Astrocyte of the cerebellum (primary cell): ENCODE results near the gene YY2.

Experiments
- DNase-seq: peaks from one replicate; pipeline ENCODE4 v3.0.0-alpha.2; 2011; ENCODE audit warnings: low read depth
- H3K4me3 ChIP-seq: 2 replicates; pipeline ENCODE4 v1.5.1; 2011; ENCODE audit warnings: mild to moderate bottlenecking, low read depth, low read length, moderate library complexity
- CTCF ChIP-seq: IDR thresholded peaks from 2 replicates; pipeline ENCODE4 v1.5.1; 2012; ENCODE audit warnings: low read length, low read depth, moderate library complexity, mild to moderate bottlenecking; ENCODE audit errors: missing control alignments
- in situ Hi-C: cut with HindIII; loops from 2 replicates; pipeline ENCODE4 v1.10.0; 2017; ENCODE audit warnings: low sequenced_read_pairs

YY2 gene

DNA sequence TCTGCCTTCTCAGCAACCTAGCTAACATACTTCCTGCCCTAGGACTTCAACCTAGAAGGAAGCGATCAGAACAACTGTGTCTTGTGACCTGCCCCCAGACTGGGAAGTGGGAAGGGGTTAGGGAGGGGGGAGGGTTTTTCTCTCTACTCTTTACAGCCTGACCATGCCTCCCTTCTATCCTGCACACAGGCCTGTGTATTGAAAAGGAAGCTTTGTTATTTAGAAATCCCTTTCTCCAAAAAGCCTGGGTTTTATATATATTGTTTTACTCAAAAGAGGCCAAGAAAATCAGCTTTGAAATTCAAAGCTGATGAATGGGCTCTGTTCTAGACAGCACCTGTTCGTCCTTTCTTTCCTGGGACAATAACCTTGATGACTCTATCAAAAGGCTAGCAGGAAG is 49.5 kb downstream of the YY2 start:
- no peak for TF ChIP-seq CTCF
- H3K4me3 ChIP-seq, result no peak overlapping the region
- no peak for DNase-seq
- in situ Hi-C loops, result no loop called here

DNA sequence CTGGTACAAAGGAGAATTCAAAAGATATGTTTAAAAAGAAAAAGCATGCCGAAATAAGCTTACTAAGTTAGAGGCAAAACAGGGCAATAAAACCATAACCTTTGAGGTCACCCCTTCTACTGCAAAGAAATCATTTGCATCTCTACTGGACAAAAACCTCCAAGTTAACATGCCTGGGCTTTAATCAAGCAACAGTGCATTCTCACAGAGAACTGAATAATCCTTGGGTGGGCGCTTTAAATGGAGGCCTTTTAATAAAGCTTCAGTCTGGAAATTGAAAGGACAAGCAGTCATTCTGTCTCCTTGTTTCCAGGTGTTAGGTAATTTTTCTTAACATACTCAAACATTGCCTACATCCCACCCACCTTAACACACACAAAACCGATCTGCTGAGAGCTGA is 50.2 kb downstream of the YY2 start:
- DNase-seq, result no peak
- in situ Hi-C loops, result no loop called here
- TF ChIP-seq CTCF, result no peak
- no peak overlapping the region for H3K4me3 ChIP-seq

- peak; percentile 27 for DNase-seq
- in situ Hi-C loops, result no loop called here
- TF ChIP-seq CTCF, result no peak
- H3K4me3 ChIP-seq, result no peak overlapping the region
Observed at GRCh38 chrX:21907260-21907659, 51.5 kb downstream of the YY2 start.
